HG02870 (cell line): ENCODE data around the gene STYK1.

Experiments
- ATAC-seq: cut with Tn5 transposase; IDR thresholded peaks from one replicate; pipeline ENCODE4 v1.9.1; 2021; ENCODE audit warnings: mild to moderate bottlenecking, moderate library complexity; ENCODE audit not compliant: unreplicated experiment

STYK1 gene

GRCh38 chr12:10571141-10571540, 102.7 kb downstream of the STYK1 start:
- ATAC-seq, result no peak
